Neural cell (in vitro differentiated cells): ENCODE data around the gene RXRB. TPM values are rescaled to one million over a fixed set of nuclear protein-coding genes. Genes with fewer than 3 reads are reported as not detected.

Experiments
- H2AFZ ChIP-seq: fragments of 200-600, 300-800 bp; sonication (generic), shearing (Covaris generic); 2 replicates; pipeline ENCODE4 v1.6.0; 2014; ENCODE audit warnings: low read depth, mild to moderate bottlenecking, antibody characterized with exemption, low read length, moderate library complexity
- H3F3A ChIP-seq: fragments of 200-600 bp; shearing (Covaris generic); 2 replicates; pipeline ENCODE4 v1.6.1; 2016; ENCODE audit warnings: mild to moderate bottlenecking, moderate library complexity, mixed read lengths, antibody characterized with exemption, low read length; ENCODE audit not compliant: insufficient read depth, poor library complexity, severe bottlenecking
- H3K27ac ChIP-seq: fragments of 200-600, 300-800 bp; sonication (generic), shearing (Covaris generic); 2 replicates; pipeline ENCODE4 v1.5.1; 2014; ENCODE audit warnings: mild to moderate bottlenecking, low read length, moderate library complexity
- H3K27me3 ChIP-seq: fragments of 300-800, 200-600 bp; sonication (generic), shearing (Covaris generic); 2 replicates; pipeline ENCODE4 v1.6.0; 2014; ENCODE audit warnings: mild to moderate bottlenecking, low read depth, low read length, moderate library complexity; ENCODE audit not compliant: insufficient read depth
- H3K36me3 ChIP-seq: fragments of 300-800, 200-600 bp; sonication (generic), shearing (Covaris generic); 2 replicates; pipeline ENCODE4 v1.5.1; 2014; ENCODE audit warnings: mild to moderate bottlenecking, antibody characterized with exemption, low read length, moderate library complexity; ENCODE audit not compliant: insufficient read depth
- H3K4me2 ChIP-seq: fragments of 300-800, 200-600 bp; sonication (generic), shearing (Covaris generic); 2 replicates; pipeline ENCODE4 v1.6.0; 2014; ENCODE audit warnings: mild to moderate bottlenecking, low read length
- H3K4me3 ChIP-seq: fragments of 300-800, 200-600 bp; sonication (generic), shearing (Covaris generic); 2 replicates; pipeline ENCODE4 v1.5.1; 2014; ENCODE audit warnings: mild to moderate bottlenecking, low read length, moderate library complexity
- H3K79me2 ChIP-seq: fragments of 200-600 bp; shearing (Covaris generic); replicated peaks from 2 replicates; pipeline ENCODE4 v1.6.0; 2014; ENCODE audit warnings: mild to moderate bottlenecking, low read length, moderate library complexity; ENCODE audit not compliant: insufficient read depth
- H3K9ac ChIP-seq: fragments of 300-800, 200-600 bp; sonication (generic), shearing (Covaris generic); 2 replicates; pipeline ENCODE4 v1.6.1; 2016; ENCODE audit warnings: mild to moderate bottlenecking, low read length, mixed read lengths
- H3K9me2 ChIP-seq: fragments of 200-600 bp; shearing (Covaris generic); 2 replicates; pipeline ENCODE4 v1.6.1; 2016; ENCODE audit warnings: mild to moderate bottlenecking, low read length, mixed read lengths; ENCODE audit not compliant: insufficient read depth
- H3K9me3 ChIP-seq: fragments of 200-600, 300-800 bp; sonication (generic), shearing (Covaris generic); 2 replicates; pipeline ENCODE4 v1.6.1; 2016; ENCODE audit warnings: mild to moderate bottlenecking, mixed run types, low read length, moderate library complexity, mixed read lengths
- H4K20me1 ChIP-seq: fragments of 200-600 bp; shearing (Covaris generic); 2 replicates; pipeline ENCODE4 v1.6.1; 2016; ENCODE audit warnings: mild to moderate bottlenecking, mixed run types; ENCODE audit not compliant: insufficient read depth
- CTCF ChIP-seq: fragments of 450-650 bp; IDR thresholded peaks from 2 replicates; pipeline ENCODE4 v1.5.1; 2014; ENCODE audit warnings: antibody characterized with exemption, mild to moderate bottlenecking, moderate library complexity; ENCODE audit not compliant: poor library complexity, severe bottlenecking
- EP300 ChIP-seq: fragments of 450-650 bp; conservative IDR thresholded peaks from 2 replicates; pipeline ENCODE4 v1.6.1; 2014; ENCODE audit warnings: antibody characterized with exemption, mild to moderate bottlenecking, moderate library complexity; ENCODE audit not compliant: poor library complexity, severe bottlenecking
- EZH2 ChIP-seq: fragments of 200-600, 300-800 bp; shearing (Covaris generic), sonication (generic); IDR thresholded peaks from 2 replicates; pipeline ENCODE4 v1.6.1; 2014; ENCODE audit warnings: antibody characterized with exemption, low read length, borderline replicate concordance, mild to moderate bottlenecking; ENCODE audit not compliant: insufficient read depth, poor library complexity, severe bottlenecking
- MXI1 ChIP-seq: fragments of 450-650 bp; conservative IDR thresholded peaks from 2 replicates; pipeline ENCODE4 v1.6.1; 2014; ENCODE audit warnings: antibody characterized with exemption, mild to moderate bottlenecking; ENCODE audit not compliant: poor library complexity, severe bottlenecking
- POLR2AphosphoS5 ChIP-seq: IDR thresholded peaks from 2 replicates; pipeline ENCODE4 v1.6.1; 2012
- RAD21 ChIP-seq: fragments of 450-650 bp; conservative IDR thresholded peaks from 2 replicates; pipeline ENCODE4 v1.6.1; 2014; ENCODE audit warnings: antibody characterized with exemption, mild to moderate bottlenecking, moderate library complexity
- SMC3 ChIP-seq: fragments of 450-650 bp; conservative IDR thresholded peaks from 2 replicates; pipeline ENCODE4 v1.6.1; 2014; ENCODE audit warnings: antibody characterized with exemption, mild to moderate bottlenecking, moderate library complexity; ENCODE audit not compliant: poor library complexity
- TAF1 ChIP-seq: IDR thresholded peaks from 2 replicates; pipeline ENCODE4 v1.6.1; 2012; ENCODE audit warnings: low read depth
- polyA plus RNA-seq: library from polyadenylated mRNA; depleted of rRNA; stranded (reverse); fragments of >200 nt; gene quantifications from 2 replicates; pipeline ENCODE4 v1.2.3, GENCODE V29; 2014
- TF ChIP-seq, protein P1 (sequence below): IDR thresholded peaks from 2 replicates; pipeline ENCODE4 v1.6.1; 2012; ENCODE audit warnings: borderline replicate concordance

Gene RXRB
- polyA plus RNA-seq, 1 donor from 2014 or later, result 60.7 TPM

- Histone ChIP-seq H3K9me3 (no peaks in the 10 kb centered on the region), H3K79me2 (no peaks in the 10 kb centered on the region), H4K20me1 (no peaks in the 10 kb centered on the region), H3K9me2 (no peaks in the 10 kb centered on the region), H3F3A (no peaks in the 10 kb centered on the region), H2AFZ (no peak overlapping the region), H3K4me2 (no peak overlapping the region), H3K36me3 (no peaks in the 10 kb centered on the region), H3K4me3 (no peak overlapping the region), H3K9ac (no peak overlapping the region), H3K27me3 (peaks cover 3% of the 10 kb centered on the region), H3K27ac (no peak overlapping the region)
- TF ChIP-seq, protein P1, sequence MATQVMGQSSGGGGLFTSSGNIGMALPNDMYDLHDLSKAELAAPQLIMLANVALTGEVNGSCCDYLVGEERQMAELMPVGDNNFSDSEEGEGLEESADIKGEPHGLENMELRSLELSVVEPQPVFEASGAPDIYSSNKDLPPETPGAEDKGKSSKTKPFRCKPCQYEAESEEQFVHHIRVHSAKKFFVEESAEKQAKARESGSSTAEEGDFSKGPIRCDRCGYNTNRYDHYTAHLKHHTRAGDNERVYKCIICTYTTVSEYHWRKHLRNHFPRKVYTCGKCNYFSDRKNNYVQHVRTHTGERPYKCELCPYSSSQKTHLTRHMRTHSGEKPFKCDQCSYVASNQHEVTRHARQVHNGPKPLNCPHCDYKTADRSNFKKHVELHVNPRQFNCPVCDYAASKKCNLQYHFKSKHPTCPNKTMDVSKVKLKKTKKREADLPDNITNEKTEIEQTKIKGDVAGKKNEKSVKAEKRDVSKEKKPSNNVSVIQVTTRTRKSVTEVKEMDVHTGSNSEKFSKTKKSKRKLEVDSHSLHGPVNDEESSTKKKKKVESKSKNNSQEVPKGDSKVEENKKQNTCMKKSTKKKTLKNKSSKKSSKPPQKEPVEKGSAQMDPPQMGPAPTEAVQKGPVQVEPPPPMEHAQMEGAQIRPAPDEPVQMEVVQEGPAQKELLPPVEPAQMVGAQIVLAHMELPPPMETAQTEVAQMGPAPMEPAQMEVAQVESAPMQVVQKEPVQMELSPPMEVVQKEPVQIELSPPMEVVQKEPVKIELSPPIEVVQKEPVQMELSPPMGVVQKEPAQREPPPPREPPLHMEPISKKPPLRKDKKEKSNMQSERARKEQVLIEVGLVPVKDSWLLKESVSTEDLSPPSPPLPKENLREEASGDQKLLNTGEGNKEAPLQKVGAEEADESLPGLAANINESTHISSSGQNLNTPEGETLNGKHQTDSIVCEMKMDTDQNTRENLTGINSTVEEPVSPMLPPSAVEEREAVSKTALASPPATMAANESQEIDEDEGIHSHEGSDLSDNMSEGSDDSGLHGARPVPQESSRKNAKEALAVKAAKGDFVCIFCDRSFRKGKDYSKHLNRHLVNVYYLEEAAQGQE, result no peak
- TF ChIP-seq MXI1 (no peak), SMC3 (no peak), RAD21 (no peak), POLR2AphosphoS5 (no peak), TAF1 (no peak), EZH2 (no peak), EP300 (no peak), CTCF (no peak)
These were observed 33.7 kb downstream of the RXRB start for GRCh38 chr6:33166811-33167210.

DNA sequence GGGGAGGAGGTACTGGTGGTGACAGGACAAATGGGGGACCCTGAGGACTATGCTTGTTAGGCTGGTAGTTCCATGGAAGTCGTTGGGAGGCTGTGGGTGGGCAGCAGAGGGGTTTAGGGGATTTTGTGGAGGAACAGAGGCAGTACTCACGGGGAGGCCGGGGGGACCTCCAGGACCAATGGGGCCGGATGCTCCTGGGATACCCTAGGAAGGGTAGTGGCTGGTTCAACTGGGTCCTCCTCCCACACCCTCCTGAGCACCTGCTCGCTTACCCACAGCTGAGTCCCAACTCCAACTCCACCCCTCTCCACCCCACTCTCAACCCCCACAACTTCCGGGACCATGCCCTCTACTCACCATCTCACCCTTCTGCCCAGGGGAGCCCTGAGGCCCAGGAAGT is 34.1 kb downstream of the RXRB start:
- Histone ChIP-seq H3K4me3 (no peak overlapping the region), H2AFZ (no peak overlapping the region), H3K9me2 (no peaks in the 10 kb centered on the region), H3K4me2 (no peak overlapping the region), H3K79me2 (no peaks in the 10 kb centered on the region), H3K27ac (no peak overlapping the region), H3F3A (no peaks in the 10 kb centered on the region), H3K9ac (no peak overlapping the region), H3K36me3 (no peaks in the 10 kb centered on the region), H4K20me1 (no peaks in the 10 kb centered on the region), H3K9me3 (no peaks in the 10 kb centered on the region), H3K27me3 (peaks cover 7% of the 10 kb centered on the region)
- TF ChIP-seq POLR2AphosphoS5 (no peak), SMC3 (no peak), CTCF (no peak), EZH2 (no peak), TAF1 (no peak), EP300 (no peak), MXI1 (no peak), RAD21 (no peak)
- TF ChIP-seq, protein P1, result no peak
